ENCODE measurements around the gene TRPM5. TPM values are rescaled to one million over a fixed set of nuclear protein-coding genes. Genes with fewer than 3 reads are reported as not detected.

Gene TRPM5
- total RNA-seq, 1 donor from 2014 or later, result 0.34 TPM

GRCh38 chr11:2450321-2451041, 6.2 kb upstream of the TRPM5 start:
- H3K79me2 ChIP-seq (ENCODE audit: low read depth), result no peaks in the 10 kb centered on the region
- Mint-ChIP-seq H3K36me3 (no peaks in the 10 kb centered on the region), H3K27me3 (ENCODE audit: insufficient read depth, low read depth) (peaks cover 17% of the 10 kb centered on the region), H3K9me3 (peaks cover 3% of the 10 kb centered on the region), H3K4me1 (peaks cover 10% of the 10 kb centered on the region), H3K4me3 (no peak overlapping the region), H3K27ac (no peak overlapping the region)
- no peaks in the 10 kb centered on the region for H4K20me1 ChIP-seq (ENCODE audit: low read depth)
- H3K27ac ChIP-seq, result no peak overlapping the region
- H3K4me2 ChIP-seq, result no peak overlapping the region
- H3K36me3 ChIP-seq, result no peaks in the 10 kb centered on the region
- no peaks in the 10 kb centered on the region for H3F3A ChIP-seq (ENCODE audit: low read depth)
- H3K9me3 ChIP-seq (ENCODE audit: low read depth), result no peaks in the 10 kb centered on the region
- no peaks in the 10 kb centered on the region for H3K4me1 ChIP-seq
- no peak overlapping the region for H2AFZ ChIP-seq (replicated peaks)
- H3K27me3 ChIP-seq, result peaks cover 100% of the 10 kb centered on the region
- no peak overlapping the region for H3K9ac ChIP-seq
- TF ChIP-seq EZH2phosphoT487 (IDR thresholded peaks at IDR 0.05), result no peak
- TF ChIP-seq CTCF (IDR thresholded peaks at IDR 0.05), result no peak
- TF ChIP-seq EZH2 (IDR thresholded peaks at IDR 0.05), result no peak
- no peak overlapping the region for H3K4me3 ChIP-seq
- DNase-seq (ENCODE audit: low spot score), result no peak

- Histone ChIP-seq H3K4me3 (no peak overlapping the region), H3K9ac (no peak overlapping the region), H3K27ac (no peak overlapping the region), H3K4me2 (no peak overlapping the region), H3K27me3 (peaks cover 99% of the 10 kb centered on the region), H3K79me2 (ENCODE audit: low read depth) (no peaks in the 10 kb centered on the region), H3K36me3 (no peaks in the 10 kb centered on the region), H3F3A (ENCODE audit: low read depth) (no peaks in the 10 kb centered on the region), H4K20me1 (ENCODE audit: low read depth) (no peaks in the 10 kb centered on the region), H2AFZ (replicated peaks) (no peak overlapping the region), H3K4me1 (no peaks in the 10 kb centered on the region), H3K9me3 (ENCODE audit: low read depth) (no peaks in the 10 kb centered on the region)
- Mint-ChIP-seq H3K4me3 (no peak overlapping the region), H3K27me3 (ENCODE audit: insufficient read depth, low read depth) (peaks cover 21% of the 10 kb centered on the region), H3K4me1 (peaks cover 10% of the 10 kb centered on the region), H3K27ac (no peak overlapping the region), H3K36me3 (no peaks in the 10 kb centered on the region), H3K9me3 (no peaks in the 10 kb centered on the region)
- no peak for DNase-seq (ENCODE audit: low spot score)
- TF ChIP-seq EZH2 (IDR thresholded peaks at IDR 0.05) (no peak), CTCF (IDR thresholded peaks at IDR 0.05) (no peak), EZH2phosphoT487 (IDR thresholded peaks at IDR 0.05) (no peak)
Measured at GRCh38 chr11:2449548-2450320, 5.4 kb upstream of the TRPM5 start.

- TF ChIP-seq EZH2phosphoT487 (IDR thresholded peaks at IDR 0.05) (no peak), CTCF (IDR thresholded peaks at IDR 0.05) (no peak), EZH2 (IDR thresholded peaks at IDR 0.05) (no peak)
- no peak overlapping the region for H3K4me3 Mint-ChIP-seq
- no peaks in the 10 kb centered on the region for H3F3A ChIP-seq (ENCODE audit: low read depth)
- no peaks in the 10 kb centered on the region for H3K36me3 ChIP-seq
- peaks cover 98% of the 10 kb centered on the region for H3K27me3 ChIP-seq
- H3K27me3 Mint-ChIP-seq (ENCODE audit: insufficient read depth, low read depth), result peaks cover 21% of the 10 kb centered on the region
- H3K36me3 Mint-ChIP-seq, result no peaks in the 10 kb centered on the region
- no peaks in the 10 kb centered on the region for H3K9me3 Mint-ChIP-seq
- H3K4me2 ChIP-seq, result no peak overlapping the region
- no peaks in the 10 kb centered on the region for H3K4me1 ChIP-seq
- no peak overlapping the region for H3K27ac ChIP-seq
- no peaks in the 10 kb centered on the region for H4K20me1 ChIP-seq (ENCODE audit: low read depth)
- peaks cover 10% of the 10 kb centered on the region for H3K4me1 Mint-ChIP-seq
- no peaks in the 10 kb centered on the region for H3K9me3 ChIP-seq (ENCODE audit: low read depth)
- no peak overlapping the region for H3K27ac Mint-ChIP-seq
- H3K79me2 ChIP-seq (ENCODE audit: low read depth), result no peaks in the 10 kb centered on the region
- no peak overlapping the region for H2AFZ ChIP-seq (replicated peaks)
- H3K9ac ChIP-seq, result no peak overlapping the region
- no peak overlapping the region for H3K4me3 ChIP-seq
- no peak for DNase-seq (ENCODE audit: low spot score)
Measured at GRCh38 chr11:2448661-2449547, 4.6 kb upstream of the TRPM5 start.

Measured in neural progenitor cell (in vitro differentiated cells).